Endothelial cell of umbilical vein (primary cell): ENCODE data around the gene USF2. TPM values are rescaled to one million over a fixed set of nuclear protein-coding genes. Genes with fewer than 3 reads are reported as not detected.

ENCODE experiments used
- BruUV-seq: library from RNA; stranded (reverse); fragments of 400-500 nt; replicated peaks from 2 replicates; lab custom pipeline; 2021; lab: Mats Ljungman, UMichigan
- CTCF ChIA-PET: fragments of 300-600, 350-600 bp; sonication (Branson Sonifier 250); formaldehyde crosslinking; loops from one replicate; lab custom pipeline; 2021; ENCODE audit warnings: antibody characterized with exemption, inconsistent platforms; lab: Charles Lee
- POLR2A ChIA-PET: fragments of 300-600, 350-600 bp; sonication (Branson Sonifier 250); formaldehyde crosslinking; loops from one replicate; lab custom pipeline; 2021; ENCODE audit warnings: antibody characterized with exemption, inconsistent platforms; lab: Charles Lee
- DNase-seq: peaks from one replicate; pipeline ENCODE4 v3.0.0-alpha.2; 2011; ENCODE audit warnings: low read depth, low spot score
- FAIRE-seq: peaks from 2 replicates; lab custom pipeline; 2011; peaks lifted over from hg19 to GRCh38; lab: Jason Lieb, UNC
- H2AFZ ChIP-seq: 2 replicates; pipeline ENCODE4 v1.6.0; 2012; ENCODE audit warnings: low read depth, low read length, control low read depth, inconsistent platforms
- H3K27ac ChIP-seq: 2 replicates; pipeline ENCODE4 v1.5.1; 2011; ENCODE audit warnings: low read depth, mild to moderate bottlenecking, control low read depth, low read length, moderate library complexity; ENCODE audit not compliant: insufficient read depth
- H3K27me3 ChIP-seq, 2 experiments: 2 replicates each; pipeline versions ENCODE4 v1.6.0 to v1.6.1; 2011; ENCODE audit warnings: low read length in 2 of 2, mixed read lengths in 1 of 2; ENCODE audit not compliant: control insufficient read depth in 2 of 2, insufficient read depth in 2 of 2
- H3K36me3 ChIP-seq, 2 experiments: 2 replicates in 1 of 2; 3 replicates in 1 of 2; pipeline ENCODE4 v1.5.1; 2011; ENCODE audit warnings: low read length in 2 of 2, mild to moderate bottlenecking in 1 of 2, moderate library complexity in 1 of 2; ENCODE audit not compliant: control insufficient read depth in 2 of 2, insufficient read depth in 2 of 2; ENCODE audit errors: extremely low read depth in 1 of 2
- H3K4me1 ChIP-seq: 3 replicates; pipeline ENCODE4 v1.5.1; 2011; ENCODE audit warnings: mild to moderate bottlenecking, low read length; ENCODE audit not compliant: control insufficient read depth, insufficient read depth; ENCODE audit errors: extremely low read depth
- H3K4me2 ChIP-seq: 2 replicates; pipeline ENCODE4 v1.6.1; 2011; ENCODE audit warnings: low read length, control low read depth, mixed read lengths; ENCODE audit not compliant: insufficient read depth
- H3K4me3 ChIP-seq, 3 experiments: fragments of 200-600 bp in 1 of 3; sonication (generic), shearing (Covaris generic) in 1 of 3; replicated peaks in 1 of 3; 2 replicates each; pipeline ENCODE4 v1.5.1; 2011 to 2016; ENCODE audit warnings: control low read depth in 3 of 3, low read length in 3 of 3, mild to moderate bottlenecking in 2 of 3, inconsistent platforms in 1 of 3, low read depth in 1 of 3, moderate library complexity in 1 of 3; ENCODE audit not compliant: insufficient read depth in 1 of 3
- H3K79me2 ChIP-seq: 2 replicates; pipeline ENCODE4 v1.6.0; 2012; ENCODE audit warnings: low read length, inconsistent platforms; ENCODE audit not compliant: control insufficient read depth, insufficient read depth
- H3K9ac ChIP-seq: replicated peaks from 2 replicates; pipeline ENCODE3; 2011; ENCODE audit warnings: low read length, control low read depth; ENCODE audit not compliant: insufficient read depth; ENCODE audit errors: extremely low read depth
- H3K9me1 ChIP-seq: replicated peaks from 3 replicates; pipeline ENCODE4 v1.6.0; 2011; ENCODE audit warnings: mild to moderate bottlenecking, low read length; ENCODE audit not compliant: control insufficient read depth, insufficient read depth; ENCODE audit errors: extremely low read depth
- H3K9me3 ChIP-seq: replicated peaks from 2 replicates; pipeline ENCODE4 v1.5.1; 2012; ENCODE audit warnings: low read length, inconsistent platforms; ENCODE audit not compliant: control insufficient read depth, insufficient read depth
- H4K20me1 ChIP-seq: replicated peaks from 2 replicates; pipeline ENCODE3; 2011; ENCODE audit warnings: mild to moderate bottlenecking, low read length; ENCODE audit not compliant: control insufficient read depth, insufficient read depth; ENCODE audit errors: extremely low read depth
- EZH2 ChIP-seq: IDR thresholded peaks from 2 replicates; pipeline ENCODE4 v1.6.1; 2012; ENCODE audit warnings: borderline replicate concordance, low read depth, mild to moderate bottlenecking, moderate library complexity, low read length, inconsistent platforms; ENCODE audit not compliant: severe bottlenecking
- FOS ChIP-seq: IDR thresholded peaks from 2 replicates; pipeline ENCODE4 v1.6.1; 2011; ENCODE audit warnings: mild to moderate bottlenecking, low read length, moderate library complexity, borderline replicate concordance; ENCODE audit not compliant: insufficient read depth
- GATA2 ChIP-seq: IDR thresholded peaks from 2 replicates; pipeline ENCODE4 v1.7.0; 2011; ENCODE audit warnings: low read depth, mild to moderate bottlenecking, moderate library complexity, mixed read lengths, low read length; ENCODE audit not compliant: insufficient read length, insufficient read depth
- JUN ChIP-seq: IDR thresholded peaks from 2 replicates; pipeline ENCODE4 v1.6.1; 2011; ENCODE audit warnings: borderline replicate concordance, low read depth; ENCODE audit not compliant: insufficient read length, insufficient read depth
- MYC ChIP-seq: IDR thresholded peaks from one replicate; pipeline ENCODE4 v1.6.1; 2011; ENCODE audit warnings: mild to moderate bottlenecking, low read depth, low read length
- POLR2A ChIP-seq: IDR thresholded peaks from 2 replicates; pipeline ENCODE4 v1.6.1; 2012; ENCODE audit warnings: low read depth, mild to moderate bottlenecking, control low read depth, low read length
- POLR2AphosphoS5 ChIP-seq: IDR thresholded peaks from 2 replicates; pipeline ENCODE4 v1.6.1; 2012; ENCODE audit warnings: low read depth, mild to moderate bottlenecking, control low read depth, low read length, moderate library complexity; ENCODE audit not compliant: insufficient read depth
- dilution Hi-C: fragments of 300-500 bp; cut with MboI; formaldehyde crosslinking; loops from one replicate; pipeline ENCODE4 v1.15.0; 2019; ENCODE audit warnings: low sequenced_read_pairs; ENCODE audit not compliant: extremely low pct_ligation_motif_present
- intact Hi-C: fragments of 100-400 bp; cut with micrococcal nuclease; formaldehyde crosslinking; loops from one replicate; pipeline ENCODE4 v1.10.0; 2022
- polyA plus RNA-seq, 4 experiments: library from polyadenylated mRNA; depleted of rRNA in 3 of 4; stranded (reverse) in 3 of 4; unstranded in 1 of 4; fragments of >200 nt; gene quantifications; 2 replicates each; pipeline versions ENCODE4 v1.2.1 to v1.2.3, GENCODE V29; 2011 to 2012; ENCODE audit warnings: missing spikeins in 1 of 4
- total RNA-seq: library from RNA; stranded (reverse); gene quantifications from 2 replicates; pipeline ENCODE4 v1.2.3, GENCODE V29; 2021
- TF ChIP-seq, protein P1 (sequence below), 2 donors: IDR thresholded peaks; 1 replicate in 1 of 2; 2 replicates in 1 of 2; pipeline ENCODE4 v1.5.1; 2011; ENCODE audit warnings: low read length in 2 of 2, mild to moderate bottlenecking in 2 of 2, moderate library complexity in 2 of 2, control low read depth in 1 of 2, inconsistent platforms in 1 of 2, low read depth in 1 of 2; ENCODE audit not compliant: insufficient read depth in 1 of 2; ENCODE audit errors: extremely low read depth in 1 of 2
- TF ChIP-seq, protein P2 (sequence below): IDR thresholded peaks from 2 replicates; pipeline ENCODE4 v1.6.1; 2011; ENCODE audit not compliant: insufficient read depth, insufficient read length

The USF2 gene
- total and polyA plus RNA-seq, 2 donors (not counting 3 experiments of a cell fraction or from before 2014, with no cell fraction given) = 75.0 to 76.8 TPM

DNA sequence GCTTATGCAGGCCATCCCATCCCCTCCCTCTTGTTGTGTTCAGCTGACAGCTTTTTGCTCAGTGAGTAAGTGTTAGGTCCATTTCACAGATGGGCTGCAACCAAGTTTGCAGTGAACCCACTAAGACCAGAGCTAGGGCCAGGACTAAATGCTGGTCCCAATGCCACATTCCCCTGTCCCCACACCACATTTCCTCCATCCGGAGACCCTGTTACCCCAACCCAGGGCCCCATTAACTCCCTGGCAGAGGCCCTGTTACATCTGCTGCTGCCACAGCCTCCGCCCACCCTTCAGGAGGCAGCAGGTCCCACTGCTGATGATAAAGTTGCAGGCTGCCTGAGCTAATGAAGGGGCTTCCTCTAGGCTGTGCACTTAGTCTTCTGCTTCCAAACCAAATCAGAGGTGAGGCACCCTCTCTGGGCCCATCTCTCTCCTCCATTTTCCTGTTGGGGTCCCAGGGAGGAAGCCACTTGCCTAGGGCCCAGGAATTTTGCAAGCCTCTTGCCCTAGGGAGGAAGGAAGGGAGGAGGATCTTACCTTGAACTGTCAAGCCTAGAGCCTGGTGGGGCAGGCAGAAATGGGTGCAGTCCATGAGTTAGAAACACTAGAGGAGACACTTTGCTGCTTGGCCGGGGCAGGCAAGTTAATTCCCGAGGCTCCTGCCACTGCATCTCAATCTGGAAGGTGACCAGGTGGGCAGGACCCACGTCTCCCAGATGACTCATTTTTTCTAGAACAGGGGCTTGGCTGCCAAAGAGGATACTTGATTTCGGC is 3.4 kb upstream of the USF2 start:
- H3K4me3 ChIP-seq = no peak overlapping the region

DNA sequence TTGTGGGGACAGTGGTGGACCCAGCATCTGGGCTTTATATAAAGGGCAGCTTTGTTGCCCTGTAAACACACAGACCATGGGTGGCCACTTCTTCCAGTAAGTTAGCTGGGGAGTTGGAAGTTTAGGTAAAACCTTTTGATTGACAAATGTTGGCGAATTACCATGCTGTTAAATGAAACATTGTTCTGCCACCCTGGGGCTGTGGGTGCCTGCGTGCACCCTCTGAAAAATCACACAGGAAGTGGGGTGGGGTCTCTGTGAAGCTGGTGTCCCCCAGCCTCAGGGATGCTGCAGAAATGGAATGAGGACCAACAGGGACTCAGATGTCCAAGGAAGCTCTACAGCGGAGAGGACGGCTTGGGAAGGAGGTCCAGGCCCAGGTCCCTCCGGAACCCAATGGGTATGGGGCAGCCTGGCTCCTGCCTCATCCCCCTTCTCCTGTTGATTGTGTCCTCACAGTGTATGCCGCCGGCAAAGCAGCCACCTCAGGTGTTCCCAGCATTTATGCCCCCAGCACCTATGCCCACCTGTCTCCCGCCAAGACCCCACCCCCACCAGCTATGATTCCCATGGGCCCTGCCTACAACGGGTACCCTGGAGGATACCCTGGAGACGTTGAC is 2.8 kb upstream of the USF2 start:
- ChIA-PET POLR2A (no interaction called here), CTCF (no interaction called here)
- Histone ChIP-seq H3K27ac (no peak overlapping the region), H3K9me1 (no peaks in the 10 kb centered on the region), H3K36me3 (peaks cover 0 to 5% of the 10 kb centered on the region in 2 experiments), H3K4me1 (peaks cover 4% of the 10 kb centered on the region), H3K27me3 (no peaks in the 10 kb centered on the region), H3K9ac (no peak overlapping the region), H4K20me1 (no peaks in the 10 kb centered on the region), H3K4me2 (no peak overlapping the region), H3K79me2 (peaks cover 3% of the 10 kb centered on the region), H2AFZ (no peak overlapping the region), H3K4me3 (no peak overlapping the region), H3K9me3 (no peaks in the 10 kb centered on the region)
- intact Hi-C loops (loop anchor here (5.0 to 10.0 kb wide), 2 partner anchors 54 to 231 kb away; partner anchors contain the start of gene SCN1B), dilution Hi-C loops (no loop called here)
- TF ChIP-seq FOS = no peak
- TF ChIP-seq POLR2A = no peak
- no peak for TF ChIP-seq POLR2AphosphoS5
- no peak for TF ChIP-seq EZH2
- TF ChIP-seq, protein P1, sequence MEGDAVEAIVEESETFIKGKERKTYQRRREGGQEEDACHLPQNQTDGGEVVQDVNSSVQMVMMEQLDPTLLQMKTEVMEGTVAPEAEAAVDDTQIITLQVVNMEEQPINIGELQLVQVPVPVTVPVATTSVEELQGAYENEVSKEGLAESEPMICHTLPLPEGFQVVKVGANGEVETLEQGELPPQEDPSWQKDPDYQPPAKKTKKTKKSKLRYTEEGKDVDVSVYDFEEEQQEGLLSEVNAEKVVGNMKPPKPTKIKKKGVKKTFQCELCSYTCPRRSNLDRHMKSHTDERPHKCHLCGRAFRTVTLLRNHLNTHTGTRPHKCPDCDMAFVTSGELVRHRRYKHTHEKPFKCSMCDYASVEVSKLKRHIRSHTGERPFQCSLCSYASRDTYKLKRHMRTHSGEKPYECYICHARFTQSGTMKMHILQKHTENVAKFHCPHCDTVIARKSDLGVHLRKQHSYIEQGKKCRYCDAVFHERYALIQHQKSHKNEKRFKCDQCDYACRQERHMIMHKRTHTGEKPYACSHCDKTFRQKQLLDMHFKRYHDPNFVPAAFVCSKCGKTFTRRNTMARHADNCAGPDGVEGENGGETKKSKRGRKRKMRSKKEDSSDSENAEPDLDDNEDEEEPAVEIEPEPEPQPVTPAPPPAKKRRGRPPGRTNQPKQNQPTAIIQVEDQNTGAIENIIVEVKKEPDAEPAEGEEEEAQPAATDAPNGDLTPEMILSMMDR (IDR thresholded peaks at IDR 0.05; ENCODE audit: extremely low read depth in 1 of 2, insufficient read depth in 1 of 2, low read depth in 1 of 2, low read length in 2 of 2) = no peak
- TF ChIP-seq, protein P2, sequence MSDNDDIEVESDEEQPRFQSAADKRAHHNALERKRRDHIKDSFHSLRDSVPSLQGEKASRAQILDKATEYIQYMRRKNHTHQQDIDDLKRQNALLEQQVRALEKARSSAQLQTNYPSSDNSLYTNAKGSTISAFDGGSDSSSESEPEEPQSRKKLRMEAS = no peak
- no peak for TF ChIP-seq GATA2
- TF ChIP-seq MYC = no peak
- FAIRE-seq = no peak
- no TSS peak for BruUV-seq
- no peak for DNase-seq

More for the DNA sequence above, 3.4 kb upstream of the USF2 start:
- no peaks in the 10 kb centered on the region for H3K36me3 ChIP-seq
- BruUV-seq = no TSS peak
- H3K9ac ChIP-seq = no peak overlapping the region
- H2AFZ ChIP-seq = no peak overlapping the region
- POLR2A ChIA-PET = no interaction called here
- H3K79me2 ChIP-seq = peaks cover 3% of the 10 kb centered on the region
- dilution Hi-C loops = no loop called here
- CTCF ChIA-PET = interaction anchor here (1.6 kb wide), 1 partner anchor 124 kb away, joined by 4 read pairs; no protein-coding TSS in a partner anchor
- H3K9me1 ChIP-seq = no peaks in the 10 kb centered on the region
- intact Hi-C loops = loop anchor here (5.0 to 10.0 kb wide), 2 partner anchors 53 to 231 kb away; partner anchors contain the start of gene SCN1B
- FAIRE-seq (no peak), DNase-seq (no peak)
- no peak overlapping the region for H3K4me2 ChIP-seq
- peaks cover 4% of the 10 kb centered on the region for H3K4me1 ChIP-seq
- no peaks in the 10 kb centered on the region for H3K27me3 ChIP-seq
- TF ChIP-seq MYC = no peak
- TF ChIP-seq, protein P2 = no peak
- no peak for TF ChIP-seq GATA2
- no peak for TF ChIP-seq POLR2A
- no peak for TF ChIP-seq POLR2AphosphoS5
- no peak for TF ChIP-seq JUN
- TF ChIP-seq EZH2 = no peak
- no peaks in the 10 kb centered on the region for H4K20me1 ChIP-seq
- no peak overlapping the region for H3K27ac ChIP-seq
- no peaks in the 10 kb centered on the region for H3K9me3 ChIP-seq
